ENCODE data around the gene TFR2.

DNA sequence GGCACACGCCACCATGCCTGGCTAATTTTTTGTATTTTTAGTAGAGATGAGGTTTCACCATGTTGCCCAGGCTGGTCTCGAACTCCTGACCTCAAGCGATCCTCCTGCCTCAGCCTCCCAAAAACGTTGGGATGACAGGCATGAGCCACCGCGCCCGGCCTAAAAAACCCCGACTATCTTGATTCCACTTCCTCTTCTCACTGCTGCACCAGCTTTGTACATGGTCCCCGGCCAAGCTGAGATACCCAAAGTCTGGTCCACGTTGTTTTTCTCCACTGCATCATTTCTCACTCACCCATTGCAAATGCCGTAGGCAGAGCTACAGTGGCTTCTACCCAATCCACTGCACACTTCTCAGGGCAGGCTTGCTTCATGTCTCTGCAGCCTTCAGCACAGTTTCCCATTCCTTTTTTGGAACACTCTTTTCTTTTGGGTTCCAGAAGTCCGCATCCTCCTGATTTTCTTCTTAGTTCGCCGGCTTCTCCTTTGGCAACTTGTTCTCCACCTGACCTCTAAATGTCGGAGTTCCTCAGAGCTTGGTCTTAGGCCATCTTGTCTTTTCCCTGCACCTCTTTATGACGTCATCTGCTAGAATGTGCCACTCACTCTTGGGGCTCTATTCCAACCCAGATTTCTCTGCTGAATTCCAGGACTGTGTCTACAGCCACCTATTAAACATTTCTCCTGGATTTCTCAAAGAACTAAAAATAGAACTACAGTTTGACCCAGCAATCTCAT is 26.1 kb upstream of the TFR2 start:
- TF ChIP-seq, protein P1, sequence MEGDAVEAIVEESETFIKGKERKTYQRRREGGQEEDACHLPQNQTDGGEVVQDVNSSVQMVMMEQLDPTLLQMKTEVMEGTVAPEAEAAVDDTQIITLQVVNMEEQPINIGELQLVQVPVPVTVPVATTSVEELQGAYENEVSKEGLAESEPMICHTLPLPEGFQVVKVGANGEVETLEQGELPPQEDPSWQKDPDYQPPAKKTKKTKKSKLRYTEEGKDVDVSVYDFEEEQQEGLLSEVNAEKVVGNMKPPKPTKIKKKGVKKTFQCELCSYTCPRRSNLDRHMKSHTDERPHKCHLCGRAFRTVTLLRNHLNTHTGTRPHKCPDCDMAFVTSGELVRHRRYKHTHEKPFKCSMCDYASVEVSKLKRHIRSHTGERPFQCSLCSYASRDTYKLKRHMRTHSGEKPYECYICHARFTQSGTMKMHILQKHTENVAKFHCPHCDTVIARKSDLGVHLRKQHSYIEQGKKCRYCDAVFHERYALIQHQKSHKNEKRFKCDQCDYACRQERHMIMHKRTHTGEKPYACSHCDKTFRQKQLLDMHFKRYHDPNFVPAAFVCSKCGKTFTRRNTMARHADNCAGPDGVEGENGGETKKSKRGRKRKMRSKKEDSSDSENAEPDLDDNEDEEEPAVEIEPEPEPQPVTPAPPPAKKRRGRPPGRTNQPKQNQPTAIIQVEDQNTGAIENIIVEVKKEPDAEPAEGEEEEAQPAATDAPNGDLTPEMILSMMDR (IDR thresholded peaks at IDR 0.05) = no peak
- no peak for TF ChIP-seq POLR2A (IDR thresholded peaks at IDR 0.05)

Measured in heart left ventricle (tissue), 13 donors.